ENCODE data around the gene LEFTY1. TPM values are rescaled to one million over a fixed set of nuclear protein-coding genes. Genes with fewer than 3 reads are reported as not detected.

The LEFTY1 gene
- total RNA-seq, 1 experiment from 2014 or later, result 0.64 TPM

DNA sequence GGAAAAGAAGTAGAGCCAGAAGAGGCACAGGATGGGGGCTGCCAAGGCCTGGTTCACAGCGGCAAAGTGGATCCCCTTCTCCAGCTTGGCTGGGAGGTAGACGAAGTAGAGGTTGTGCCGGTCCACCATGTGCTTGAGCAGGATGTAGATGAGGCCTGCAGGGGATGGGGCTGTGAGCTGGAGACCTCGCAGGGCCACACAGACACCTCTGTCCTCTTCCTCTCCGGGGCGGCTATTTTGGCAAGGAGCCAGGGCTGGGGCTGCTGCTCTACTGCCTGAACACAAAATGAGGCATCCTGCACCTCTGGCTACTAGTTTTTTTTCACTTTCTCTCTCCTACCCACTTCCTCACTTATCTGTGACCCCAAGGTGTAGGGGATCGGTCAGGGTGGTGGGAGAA is 39.0 kb downstream of the LEFTY1 start:
- CTCF ChIA-PET, result no interaction called here
- no peak overlapping the region for H3K9ac ChIP-seq (ENCODE audit: low read length)
- POLR2A ChIA-PET, result no interaction called here

More for the DNA sequence above, 39.0 kb downstream of the LEFTY1 start:
- RAD21 ChIA-PET (ENCODE audit: low non-redundant PET in 1 of 2, low total read pairs in 2 of 2, uncharacterized antibody in 2 of 2, unreplicated experiment in 2 of 2), result no interaction called here
- no peak overlapping the region for H3K4me3 ChIP-seq (replicated peaks in 1 of 2; ENCODE audit: low read depth in 1 of 2, low read length in 2 of 2)
- BruUV-seq (replicated peaks), result no TSS peak
- TF ChIP-seq CEBPB (IDR thresholded peaks at IDR 0.05; ENCODE audit: low read depth) (no peak), YY1 (IDR thresholded peaks at IDR 0.05; ENCODE audit: extremely low read depth, insufficient replicate concordance, low read depth, low read length) (no peak), POLR2A (IDR thresholded peaks at IDR 0.05; ENCODE audit: borderline replicate concordance, extremely low read depth, insufficient read depth, insufficient read length) (no peak), ZNF274 (IDR thresholded peaks at IDR 0.05; ENCODE audit: low read depth, low read length) (no peak), EGR1 (IDR thresholded peaks at IDR 0.05; ENCODE audit: low read depth) (no peak), CBX3 (IDR thresholded peaks at IDR 0.05; ENCODE audit: low read depth) (no peak), SRF (IDR thresholded peaks at IDR 0.05; ENCODE audit: low read depth) (no peak), FOSL1 (IDR thresholded peaks at IDR 0.05; ENCODE audit: low read depth) (no peak), ZFX (IDR thresholded peaks at IDR 0.05) (no peak), EZH2phosphoT487 (IDR thresholded peaks at IDR 0.05; ENCODE audit: borderline replicate concordance) (no peak), JUND (IDR thresholded peaks at IDR 0.05) (no peak), RAD21 (IDR thresholded peaks at IDR 0.05; ENCODE audit: low read depth) (no peak), SIN3A (IDR thresholded peaks at IDR 0.05; ENCODE audit: low read depth) (no peak), POLR2AphosphoS5 (IDR thresholded peaks at IDR 0.05; ENCODE audit: low read depth, low read length) (no peak)
- TF ChIP-seq, protein P1, sequence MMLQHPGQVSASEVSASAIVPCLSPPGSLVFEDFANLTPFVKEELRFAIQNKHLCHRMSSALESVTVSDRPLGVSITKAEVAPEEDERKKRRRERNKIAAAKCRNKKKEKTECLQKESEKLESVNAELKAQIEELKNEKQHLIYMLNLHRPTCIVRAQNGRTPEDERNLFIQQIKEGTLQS (IDR thresholded peaks at IDR 0.05), result no peak
- TF ChIP-seq, protein P2, sequence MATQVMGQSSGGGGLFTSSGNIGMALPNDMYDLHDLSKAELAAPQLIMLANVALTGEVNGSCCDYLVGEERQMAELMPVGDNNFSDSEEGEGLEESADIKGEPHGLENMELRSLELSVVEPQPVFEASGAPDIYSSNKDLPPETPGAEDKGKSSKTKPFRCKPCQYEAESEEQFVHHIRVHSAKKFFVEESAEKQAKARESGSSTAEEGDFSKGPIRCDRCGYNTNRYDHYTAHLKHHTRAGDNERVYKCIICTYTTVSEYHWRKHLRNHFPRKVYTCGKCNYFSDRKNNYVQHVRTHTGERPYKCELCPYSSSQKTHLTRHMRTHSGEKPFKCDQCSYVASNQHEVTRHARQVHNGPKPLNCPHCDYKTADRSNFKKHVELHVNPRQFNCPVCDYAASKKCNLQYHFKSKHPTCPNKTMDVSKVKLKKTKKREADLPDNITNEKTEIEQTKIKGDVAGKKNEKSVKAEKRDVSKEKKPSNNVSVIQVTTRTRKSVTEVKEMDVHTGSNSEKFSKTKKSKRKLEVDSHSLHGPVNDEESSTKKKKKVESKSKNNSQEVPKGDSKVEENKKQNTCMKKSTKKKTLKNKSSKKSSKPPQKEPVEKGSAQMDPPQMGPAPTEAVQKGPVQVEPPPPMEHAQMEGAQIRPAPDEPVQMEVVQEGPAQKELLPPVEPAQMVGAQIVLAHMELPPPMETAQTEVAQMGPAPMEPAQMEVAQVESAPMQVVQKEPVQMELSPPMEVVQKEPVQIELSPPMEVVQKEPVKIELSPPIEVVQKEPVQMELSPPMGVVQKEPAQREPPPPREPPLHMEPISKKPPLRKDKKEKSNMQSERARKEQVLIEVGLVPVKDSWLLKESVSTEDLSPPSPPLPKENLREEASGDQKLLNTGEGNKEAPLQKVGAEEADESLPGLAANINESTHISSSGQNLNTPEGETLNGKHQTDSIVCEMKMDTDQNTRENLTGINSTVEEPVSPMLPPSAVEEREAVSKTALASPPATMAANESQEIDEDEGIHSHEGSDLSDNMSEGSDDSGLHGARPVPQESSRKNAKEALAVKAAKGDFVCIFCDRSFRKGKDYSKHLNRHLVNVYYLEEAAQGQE (IDR thresholded peaks at IDR 0.05; ENCODE audit: low read depth), result no peak
- H2AFZ ChIP-seq (ENCODE audit: low read depth, low read length, poor library complexity, severe bottlenecking), result no peak overlapping the region
- H3K79me2 ChIP-seq (ENCODE audit: insufficient read depth, low read length), result no peaks in the 10 kb centered on the region
- no peaks in the 10 kb centered on the region for H3K27me3 ChIP-seq (ENCODE audit: insufficient read depth, low read length)
- no peaks in the 10 kb centered on the region for H4K20me1 ChIP-seq (ENCODE audit: insufficient read depth)
- 0 out of 4 replicates have a peak, but pooled peaks cover 0 to 3% of the 10 kb centered on the region in 2 experiments for H3K4me1 ChIP-seq (ENCODE audit: control insufficient read depth in 1 of 2, insufficient read depth in 2 of 2, low read length in 2 of 2)
- DNase-seq (ENCODE audit: low read depth, low spot score) (no peak), ATAC-seq (no peak)
- intact Hi-C loops (cut with micrococcal nuclease), result loop anchor here (10.0 kb wide), 2 partner anchors 125 to 295 kb away; no protein-coding TSS in a partner anchor
- peaks cover 0 to 4% of the 10 kb centered on the region in 2 experiments; a peak in 2 of 4 replicates for H3K36me3 ChIP-seq (ENCODE audit: control insufficient read depth in 1 of 2, insufficient read depth in 2 of 2, low read length in 2 of 2)
- no peaks in the 10 kb centered on the region for H3K9me2 ChIP-seq (ENCODE audit: insufficient read depth)
- no peak overlapping the region for H3K27ac ChIP-seq (ENCODE audit: low read depth, low read length)
- no peaks in the 10 kb centered on the region for H3K9me3 ChIP-seq (ENCODE audit: control insufficient read depth in 1 of 2, insufficient read depth in 1 of 2, low read depth in 1 of 2, low read length in 2 of 2)
- no peak overlapping the region for H3K4me2 ChIP-seq (ENCODE audit: low read length)

Measured in HCT116 (cell line).